NT2/D1 (cell line): Measurements from ENCODE around the gene PALLD.

Source experiments
- DNase-seq: peaks from one replicate; pipeline ENCODE4 v3.0.0-alpha.2; 2011; ENCODE audit warnings: low read depth, low spot score
- H3K27me3 ChIP-seq: 2 replicates; pipeline ENCODE4 v1.6.0; 2011; ENCODE audit warnings: mild to moderate bottlenecking; ENCODE audit not compliant: insufficient read length, insufficient read depth
- H3K36me3 ChIP-seq: 2 replicates; pipeline ENCODE4 v1.6.1; 2011; ENCODE audit warnings: mild to moderate bottlenecking, low read length, mixed read lengths; ENCODE audit not compliant: insufficient read depth, insufficient read length
- H3K4me1 ChIP-seq: 2 replicates; pipeline ENCODE4 v1.5.1; 2011; ENCODE audit not compliant: insufficient read depth, insufficient read length
- H3K4me3 ChIP-seq: 2 replicates; pipeline ENCODE4 v1.5.1; 2011; ENCODE audit warnings: low read depth; ENCODE audit not compliant: insufficient read length
- H3K9ac ChIP-seq: 2 replicates; pipeline ENCODE4 v1.6.0; 2011; ENCODE audit warnings: low read depth; ENCODE audit not compliant: insufficient read length
- H3K9me3 ChIP-seq: 2 replicates; pipeline ENCODE4 v1.5.1; 2011; ENCODE audit warnings: mild to moderate bottlenecking, low read length; ENCODE audit not compliant: insufficient read depth
- SUZ12 ChIP-seq: IDR thresholded peaks from 2 replicates; pipeline ENCODE4 v1.6.1; 2011; ENCODE audit not compliant: insufficient read length, insufficient read depth; ENCODE audit errors: extremely low read depth
- YY1 ChIP-seq: IDR thresholded peaks from 2 replicates; pipeline ENCODE4 v1.6.1; 2011; ENCODE audit not compliant: insufficient read length, insufficient read depth
- ZNF274 ChIP-seq: IDR thresholded peaks from 2 replicates; pipeline ENCODE4 v1.6.1; 2011; ENCODE audit warnings: mild to moderate bottlenecking, low read depth, low read length

Gene PALLD

GRCh38 chr4:168881781-168882420, 385.0 kb downstream of the PALLD start:
- no peak for DNase-seq
- Histone ChIP-seq H3K9me3 (no peaks in the 10 kb centered on the region), H3K4me1 (peaks cover 3% of the 10 kb centered on the region), H3K27me3 (no peaks in the 10 kb centered on the region), H3K36me3 (peaks cover 53% of the 10 kb centered on the region), H3K9ac (no peak overlapping the region), H3K4me3 (no peak overlapping the region)
- TF ChIP-seq ZNF274 (no peak), YY1 (no peak), SUZ12 (no peak)

- TF ChIP-seq SUZ12 (no peak), YY1 (no peak), ZNF274 (no peak)
- DNase-seq = no peak
- Histone ChIP-seq H3K9ac (no peak overlapping the region), H3K4me1 (peaks cover 3% of the 10 kb centered on the region), H3K9me3 (no peaks in the 10 kb centered on the region), H3K4me3 (no peak overlapping the region), H3K36me3 (peaks cover 49% of the 10 kb centered on the region), H3K27me3 (no peaks in the 10 kb centered on the region)
Measured at GRCh38 chr4:168882650-168883233, 385.9 kb downstream of the PALLD start.

DNA sequence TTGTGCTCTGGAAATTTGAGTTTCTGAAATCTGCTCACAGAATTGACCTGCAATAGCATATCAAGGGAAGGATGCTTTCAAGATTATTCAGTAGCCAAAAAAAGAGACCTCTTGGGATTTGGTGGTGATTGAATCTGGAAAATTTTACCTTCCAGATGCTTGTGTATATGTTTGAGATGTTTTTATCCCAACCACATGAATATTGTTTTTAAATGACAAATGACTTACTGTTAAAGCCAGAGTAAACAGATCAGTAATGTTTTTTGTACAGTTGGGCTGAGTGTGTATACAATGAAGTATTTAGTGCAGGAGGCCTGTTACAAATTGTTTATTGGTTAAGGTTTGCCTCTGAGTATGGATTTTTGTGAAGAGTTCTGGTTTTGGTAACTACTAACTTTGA, 386.7 kb downstream of the PALLD start:
- DNase-seq = no peak
- Histone ChIP-seq H3K27me3 (no peaks in the 10 kb centered on the region), H3K9ac (no peak overlapping the region), H3K4me1 (peaks cover 3% of the 10 kb centered on the region), H3K4me3 (no peak overlapping the region), H3K36me3 (peaks cover 48% of the 10 kb centered on the region), H3K9me3 (no peaks in the 10 kb centered on the region)
- TF ChIP-seq ZNF274 = no peak

DNA sequence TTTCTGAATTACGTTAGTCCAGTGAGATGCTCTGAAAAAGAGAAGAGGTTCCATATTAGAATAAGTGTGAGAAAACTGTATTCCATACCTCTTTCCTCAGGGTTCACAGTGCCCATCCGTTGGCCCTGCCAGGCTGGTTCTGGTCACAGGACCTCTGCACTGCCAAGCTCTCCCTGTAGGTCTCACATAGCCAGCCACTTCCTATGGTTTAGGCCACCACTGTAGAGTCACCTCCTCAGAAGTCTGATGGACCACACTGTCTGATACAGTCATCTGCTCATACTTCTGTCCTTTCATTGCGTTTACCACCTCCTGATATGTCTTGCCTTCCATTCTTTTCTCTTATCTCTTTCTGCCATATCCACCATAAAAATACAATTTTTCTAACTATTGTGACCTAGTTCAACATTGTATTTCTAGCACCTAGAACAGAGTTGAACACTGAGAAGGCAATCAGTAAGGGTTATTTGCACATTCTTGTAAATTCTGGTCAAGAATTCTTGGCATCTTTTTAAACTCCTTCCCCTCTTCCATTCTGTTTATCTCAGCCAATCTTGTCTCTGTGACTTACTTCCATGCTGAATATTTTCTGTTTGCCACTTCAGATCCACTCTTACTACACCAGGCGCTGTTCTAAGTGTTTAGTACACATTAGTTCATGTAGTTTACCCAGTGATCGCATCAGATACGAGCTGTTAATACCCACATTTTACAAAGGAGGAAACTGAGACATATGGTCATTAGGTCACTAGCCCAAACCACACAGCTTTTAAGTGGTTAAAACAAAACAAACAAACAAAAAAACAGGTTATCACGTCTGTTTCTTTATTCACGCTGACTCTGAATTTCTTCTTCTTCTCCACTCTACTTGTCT, 387.6 kb downstream of the PALLD start:
- Histone ChIP-seq H3K36me3 (peaks cover 43% of the 10 kb centered on the region), H3K4me3 (no peak overlapping the region), H3K27me3 (no peaks in the 10 kb centered on the region), H3K4me1 (peaks cover 3% of the 10 kb centered on the region), H3K9ac (no peak overlapping the region), H3K9me3 (no peaks in the 10 kb centered on the region)
- TF ChIP-seq SUZ12 = no peak
- no peak for TF ChIP-seq YY1
- TF ChIP-seq ZNF274 = no peak
- no peak for DNase-seq

DNA sequence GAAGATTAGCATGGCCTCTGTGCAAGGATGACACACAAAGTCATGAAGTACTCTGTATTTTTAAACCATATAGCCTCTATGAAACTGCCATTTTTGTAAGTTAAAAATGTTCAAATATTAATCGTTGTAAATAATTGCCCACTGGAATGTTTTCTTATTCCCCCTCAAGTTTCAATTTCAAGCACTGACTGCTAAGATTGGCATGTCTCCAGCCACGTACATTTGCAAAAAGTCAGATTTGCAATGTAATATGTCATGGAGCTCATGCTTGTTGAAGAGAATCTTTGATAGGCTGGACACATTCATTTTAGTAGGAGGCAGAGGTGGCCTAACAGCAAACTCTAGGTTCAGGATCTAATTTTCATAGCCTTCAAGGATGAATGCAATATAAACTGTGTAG, 388.5 kb downstream of the PALLD start:
- H3K36me3 ChIP-seq = peaks cover 40% of the 10 kb centered on the region
- no peaks in the 10 kb centered on the region for H3K27me3 ChIP-seq
- no peak for DNase-seq
- H3K4me1 ChIP-seq = peaks cover 3% of the 10 kb centered on the region
- no peaks in the 10 kb centered on the region for H3K9me3 ChIP-seq
- TF ChIP-seq SUZ12 (no peak), YY1 (no peak), ZNF274 (no peak)
- H3K9ac ChIP-seq = no peak overlapping the region
- H3K4me3 ChIP-seq = no peak overlapping the region

- peaks cover 3% of the 10 kb centered on the region for H3K4me1 ChIP-seq
- no peaks in the 10 kb centered on the region for H3K27me3 ChIP-seq
- peaks cover 50% of the 10 kb centered on the region for H3K36me3 ChIP-seq
- no peak for DNase-seq
- H3K4me3 ChIP-seq = no peak overlapping the region
- TF ChIP-seq ZNF274 (no peak), YY1 (no peak), SUZ12 (no peak)
- no peaks in the 10 kb centered on the region for H3K9me3 ChIP-seq
- H3K9ac ChIP-seq = no peak overlapping the region
Measured at GRCh38 chr4:168886351-168886750, 389.5 kb downstream of the PALLD start.

- Histone ChIP-seq H3K4me1 (peaks cover 3% of the 10 kb centered on the region), H3K36me3 (peaks cover 48% of the 10 kb centered on the region), H3K27me3 (no peaks in the 10 kb centered on the region), H3K4me3 (no peak overlapping the region), H3K9me3 (no peaks in the 10 kb centered on the region), H3K9ac (no peak overlapping the region)
- no peak for DNase-seq
- no peak for TF ChIP-seq ZNF274
- TF ChIP-seq YY1 = no peak
- TF ChIP-seq SUZ12 = no peak
Measured at GRCh38 chr4:168887809-168888208, 391.0 kb downstream of the PALLD start.
